Measurements from ENCODE around the gene NACA2. TPM values are rescaled to one million over a fixed set of nuclear protein-coding genes. Genes with fewer than 3 reads are reported as not detected.

NACA2 gene
- total and polyA plus RNA-seq, 4 experiments from 2014 or later = not detected

- no peaks in the 10 kb centered on the region for H3K9me3 ChIP-seq (ENCODE audit: control insufficient read depth in 1 of 2, low read length in 2 of 2)
- H3K4me1 ChIP-seq (ENCODE audit: insufficient read depth, low read length) = no peaks in the 10 kb centered on the region
- H3K4me3 ChIP-seq (ENCODE audit: low read length in 2 of 2) = no peak overlapping the region
- no peak overlapping the region for H3K27ac ChIP-seq (ENCODE audit: low read depth, low read length)
- peaks cover 0 to 8% (median 0%) of the 10 kb centered on the region in 4 donors for H3K4me1 Mint-ChIP-seq
- H3K27me3 Mint-ChIP-seq = peaks cover 22 to 25% of the 10 kb centered on the region in 2 donors
- no peaks in the 10 kb centered on the region for H3K36me3 Mint-ChIP-seq
- H3K27me3 ChIP-seq (ENCODE audit: insufficient read depth, low read length) = peaks cover 3% of the 10 kb centered on the region
- intact Hi-C loops (cut with micrococcal nuclease) = loop anchor here (1.0 kb wide), 1 partner anchor 139 kb away; no protein-coding TSS in a partner anchor
- peaks cover 0 to 4% (median 0%) of the 10 kb centered on the region in 8 donors for H3K9me3 Mint-ChIP-seq
- ChIA-PET POLR2A (ENCODE audit: partially characterized antibody) (no interaction called here), CTCF (ENCODE audit: partially characterized antibody) (interaction anchor here (0.8 kb wide), 1 partner anchor 831 kb away, joined by 3 read pairs; no protein-coding TSS in a partner anchor)
- no peak overlapping the region for H3K4me3 Mint-ChIP-seq
- H3K36me3 ChIP-seq (ENCODE audit: insufficient read depth, low read length) = no peaks in the 10 kb centered on the region
- DNase-seq = peak in 2 of 5 donors; percentile 12 to 14
- no peak overlapping the region for H3K27ac Mint-ChIP-seq
These were observed 39.7 kb downstream of the NACA2 start for GRCh38 chr17:61551255-61551742.

DNA sequence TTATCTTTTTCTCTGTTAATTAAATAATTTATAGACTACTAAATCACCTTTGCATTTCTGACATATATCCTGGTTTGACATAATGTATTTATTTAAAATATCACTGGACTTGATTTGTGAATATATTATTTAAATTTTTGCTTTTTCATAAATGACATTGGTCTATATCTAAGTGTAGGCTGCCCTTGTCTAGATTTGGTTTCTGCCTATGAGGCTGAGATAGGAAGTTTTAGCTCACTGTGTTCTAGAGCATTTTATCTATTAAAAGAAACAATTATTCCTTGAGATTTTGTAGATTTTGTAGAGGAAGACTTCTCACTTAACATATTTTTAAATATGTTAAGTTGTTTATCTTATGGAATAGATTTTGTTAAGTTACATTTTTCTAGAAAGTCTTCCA, 43.9 kb downstream of the NACA2 start:
- peaks cover 13 to 19% of the 10 kb centered on the region in 2 donors for H3K27me3 Mint-ChIP-seq
- intact Hi-C loops (cut with micrococcal nuclease) = no loop called here
- H3K4me3 ChIP-seq (ENCODE audit: low read length in 2 of 2) = no peak overlapping the region
- H3K36me3 Mint-ChIP-seq = no peaks in the 10 kb centered on the region
- no peak overlapping the region for H3K27ac ChIP-seq (ENCODE audit: low read depth, low read length)
- H3K4me1 ChIP-seq (ENCODE audit: insufficient read depth, low read length) = no peaks in the 10 kb centered on the region
- H3K27ac Mint-ChIP-seq = no peak overlapping the region
- no peaks in the 10 kb centered on the region for H3K9me3 ChIP-seq (ENCODE audit: control insufficient read depth in 1 of 2, low read length in 2 of 2)
- H3K4me1 Mint-ChIP-seq = no peaks in the 10 kb centered on the region
- CTCF ChIA-PET (ENCODE audit: partially characterized antibody) = no interaction called here
- H3K36me3 ChIP-seq (ENCODE audit: insufficient read depth, low read length) = no peaks in the 10 kb centered on the region
- POLR2A ChIA-PET (ENCODE audit: partially characterized antibody) = no interaction called here
- peaks cover 3% of the 10 kb centered on the region for H3K27me3 ChIP-seq (ENCODE audit: insufficient read depth, low read length)
- no peak overlapping the region for H3K4me3 Mint-ChIP-seq
- peaks cover 0 to 13% (median 4%) of the 10 kb centered on the region in 8 donors for H3K9me3 Mint-ChIP-seq
- no peak for DNase-seq

DNA sequence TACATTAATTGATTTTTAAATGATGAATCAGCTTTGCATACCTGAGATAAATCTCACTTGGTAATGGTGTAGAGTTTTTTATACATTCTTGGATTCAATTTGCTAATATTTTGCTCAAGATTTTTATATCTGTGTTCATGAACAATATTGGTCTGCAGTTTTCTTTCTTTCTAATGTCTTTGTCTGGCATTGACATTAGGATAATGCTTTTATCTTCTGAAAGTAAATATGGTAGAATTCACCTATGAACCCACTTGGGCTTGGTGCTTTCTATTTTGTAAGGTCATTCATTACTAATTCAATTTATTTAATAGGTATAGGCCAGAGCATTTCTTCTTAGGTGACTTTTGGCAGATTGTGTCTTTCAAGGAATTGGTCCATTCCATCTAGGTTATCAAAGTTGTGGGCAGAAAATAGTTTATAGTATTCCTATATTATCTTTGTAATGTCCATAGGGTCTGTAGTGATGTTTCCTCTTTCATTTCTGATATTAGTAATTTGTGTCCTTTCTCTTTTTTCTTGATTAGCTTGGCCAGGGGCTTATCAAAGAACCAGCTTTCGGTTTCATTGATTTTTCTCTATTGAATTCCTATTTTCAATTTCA, 45.6 kb downstream of the NACA2 start:
- POLR2A ChIA-PET (ENCODE audit: partially characterized antibody) = no interaction called here
- Histone ChIP-seq H3K4me3 (ENCODE audit: low read length in 2 of 2) (no peak overlapping the region), H3K9me3 (ENCODE audit: control insufficient read depth in 1 of 2, low read length in 2 of 2) (no peaks in the 10 kb centered on the region), H3K27ac (ENCODE audit: low read depth, low read length) (no peak overlapping the region), H3K36me3 (ENCODE audit: insufficient read depth, low read length) (no peaks in the 10 kb centered on the region), H3K27me3 (ENCODE audit: insufficient read depth, low read length) (peaks cover 3% of the 10 kb centered on the region), H3K4me1 (ENCODE audit: insufficient read depth, low read length) (no peaks in the 10 kb centered on the region)
- no peak for DNase-seq
- CTCF ChIA-PET (ENCODE audit: partially characterized antibody) = no interaction called here
- H3K4me1 Mint-ChIP-seq = no peaks in the 10 kb centered on the region
- no peaks in the 10 kb centered on the region for H3K36me3 Mint-ChIP-seq
- peaks cover 16 to 18% of the 10 kb centered on the region in 2 donors for H3K27me3 Mint-ChIP-seq
- no peak overlapping the region for H3K27ac Mint-ChIP-seq
- H3K9me3 Mint-ChIP-seq = peaks cover 3 to 21% (median 11%) of the 10 kb centered on the region in 8 donors
- no peak overlapping the region for H3K4me3 Mint-ChIP-seq
- intact Hi-C loops (cut with micrococcal nuclease) = no loop called here

DNA sequence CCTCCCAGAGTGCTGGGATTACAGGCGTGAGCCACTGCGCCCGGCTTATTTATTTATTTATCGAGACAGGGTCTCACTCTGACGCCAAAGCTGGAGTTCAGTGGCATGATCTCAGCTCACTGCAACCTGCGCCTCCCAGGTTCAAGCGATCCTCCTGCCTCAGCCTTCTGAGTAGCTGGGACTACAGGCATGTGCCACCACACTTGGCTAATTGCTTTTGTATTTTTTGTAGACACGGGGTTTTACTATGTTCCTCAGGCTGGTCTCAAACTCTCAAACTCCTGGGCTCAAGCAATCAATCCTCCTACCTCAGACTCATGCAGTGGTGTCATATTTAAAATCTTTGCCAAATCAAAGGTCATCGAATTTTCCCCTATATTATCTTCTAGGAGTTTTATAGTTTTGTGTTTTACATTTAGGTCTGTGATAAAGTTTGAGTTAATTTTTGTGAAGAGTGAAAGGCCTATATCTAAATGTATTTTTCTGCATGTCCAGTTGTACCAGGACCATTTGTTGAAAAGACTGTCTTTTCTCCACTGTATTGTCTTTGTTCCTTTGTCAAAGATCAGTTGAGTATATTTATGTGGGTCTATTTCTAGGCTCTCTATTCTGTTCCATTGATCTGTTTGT, 47.1 kb downstream of the NACA2 start:
- Mint-ChIP-seq H3K36me3 (no peaks in the 10 kb centered on the region), H3K27me3 (peaks cover 13 to 14% of the 10 kb centered on the region in 2 donors), H3K4me3 (no peak overlapping the region), H3K9me3 (peaks cover 6 to 21% (median 12%) of the 10 kb centered on the region in 8 donors), H3K27ac (no peak overlapping the region), H3K4me1 (no peaks in the 10 kb centered on the region)
- intact Hi-C loops (cut with micrococcal nuclease) = no loop called here
- no peak for DNase-seq
- CTCF ChIA-PET (ENCODE audit: partially characterized antibody) = interaction anchor here (0.6 kb wide), 1 partner anchor 1653 kb away, joined by 4 read pairs; no protein-coding TSS in a partner anchor
- peaks cover 3% of the 10 kb centered on the region for H3K27me3 ChIP-seq (ENCODE audit: insufficient read depth, low read length)
- POLR2A ChIA-PET (ENCODE audit: partially characterized antibody) = no interaction called here
- H3K9me3 ChIP-seq (ENCODE audit: control insufficient read depth in 1 of 2, low read length in 2 of 2) = no peaks in the 10 kb centered on the region
- H3K36me3 ChIP-seq (ENCODE audit: insufficient read depth, low read length) = no peaks in the 10 kb centered on the region
- H3K27ac ChIP-seq (ENCODE audit: low read depth, low read length) = no peak overlapping the region
- H3K4me1 ChIP-seq (ENCODE audit: insufficient read depth, low read length) = no peaks in the 10 kb centered on the region
- no peak overlapping the region for H3K4me3 ChIP-seq (ENCODE audit: low read length in 2 of 2)

DNA sequence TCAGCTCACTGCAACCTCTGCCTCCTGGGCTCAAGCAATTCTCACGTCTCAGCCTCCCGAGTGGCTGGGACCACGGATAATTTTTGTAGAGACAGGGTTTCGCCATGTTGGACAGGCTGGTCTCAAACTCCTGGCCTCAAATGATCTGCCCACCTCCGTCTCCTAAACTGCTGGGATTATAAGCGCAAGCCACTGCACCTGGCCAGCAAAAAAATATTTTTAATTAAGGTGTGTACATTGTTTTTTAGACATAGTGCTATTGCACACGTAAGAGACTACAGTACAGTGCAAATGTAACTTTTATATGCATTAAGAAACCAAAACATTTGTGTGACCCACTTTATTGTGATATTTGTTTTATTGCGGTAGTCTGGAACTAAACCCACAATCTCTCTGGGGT, 49.0 kb downstream of the NACA2 start:
- no peaks in the 10 kb centered on the region for H3K27me3 ChIP-seq (ENCODE audit: insufficient read depth, low read length)
- no peaks in the 10 kb centered on the region for H3K4me1 ChIP-seq (ENCODE audit: insufficient read depth, low read length)
- H3K36me3 ChIP-seq (ENCODE audit: insufficient read depth, low read length) = no peaks in the 10 kb centered on the region
- H3K4me3 Mint-ChIP-seq = no peak overlapping the region
- H3K9me3 Mint-ChIP-seq = peaks cover 6 to 21% (median 12%) of the 10 kb centered on the region in 8 donors
- DNase-seq = no peak
- no peaks in the 10 kb centered on the region for H3K36me3 Mint-ChIP-seq
- ChIA-PET POLR2A (ENCODE audit: partially characterized antibody) (no interaction called here), CTCF (ENCODE audit: partially characterized antibody) (no interaction called here)
- H3K9me3 ChIP-seq (ENCODE audit: control insufficient read depth in 1 of 2, low read length in 2 of 2) = no peaks in the 10 kb centered on the region
- H3K27ac ChIP-seq (ENCODE audit: low read depth, low read length) = no peak overlapping the region
- intact Hi-C loops (cut with micrococcal nuclease) = no loop called here
- H3K27ac Mint-ChIP-seq = no peak overlapping the region
- peaks cover 12 to 13% of the 10 kb centered on the region in 2 donors for H3K27me3 Mint-ChIP-seq
- no peaks in the 10 kb centered on the region for H3K4me1 Mint-ChIP-seq
- no peak overlapping the region for H3K4me3 ChIP-seq (ENCODE audit: low read length in 2 of 2)

GRCh38 chr17:61540874-61541273, 50.1 kb downstream of the NACA2 start:
- no peaks in the 10 kb centered on the region for H3K9me3 ChIP-seq (ENCODE audit: control insufficient read depth in 1 of 2, low read length in 2 of 2)
- H3K36me3 ChIP-seq (ENCODE audit: insufficient read depth, low read length) = no peaks in the 10 kb centered on the region
- CTCF ChIA-PET (ENCODE audit: partially characterized antibody) = interaction anchor here (1.2 kb wide), 1 partner anchor 128 kb away, joined by 4 read pairs; no protein-coding TSS in a partner anchor
- peaks cover 12 to 13% of the 10 kb centered on the region in 2 donors for H3K27me3 Mint-ChIP-seq
- H3K4me3 ChIP-seq (ENCODE audit: low read length in 2 of 2) = no peak overlapping the region
- no peak for DNase-seq
- H3K4me3 Mint-ChIP-seq = no peak overlapping the region
- peaks cover 4% of the 10 kb centered on the region for H3K4me1 ChIP-seq (ENCODE audit: insufficient read depth, low read length)
- POLR2A ChIA-PET (ENCODE audit: partially characterized antibody) = no interaction called here
- H3K9me3 Mint-ChIP-seq = peaks cover 6 to 16% (median 10%) of the 10 kb centered on the region in 8 donors
- H3K4me1 Mint-ChIP-seq = peaks cover 0 to 4% (median 0%) of the 10 kb centered on the region in 4 donors
- intact Hi-C loops (cut with micrococcal nuclease) = no loop called here
- no peak overlapping the region for H3K27ac ChIP-seq (ENCODE audit: low read depth, low read length)
- no peaks in the 10 kb centered on the region for H3K36me3 Mint-ChIP-seq
- no peak overlapping the region for H3K27ac Mint-ChIP-seq
- no peaks in the 10 kb centered on the region for H3K27me3 ChIP-seq (ENCODE audit: insufficient read depth, low read length)

Measured in CD4-positive, alpha-beta memory T cell (primary cell).